OCI-LY7 (cell line): ENCODE data around the gene NCS1. TPM values are rescaled to one million over a fixed set of nuclear protein-coding genes. Genes with fewer than 3 reads are reported as not detected.

Experiments
- BruUV-seq: library from RNA; stranded (reverse); fragments of 400-500 nt; replicated peaks from 2 replicates; lab custom pipeline; 2021; lab: Mats Ljungman, UMichigan
- CTCF ChIA-PET: fragments of 300-600 bp; sonication (Branson Sonifier 250); formaldehyde crosslinking; loops from one replicate; lab custom pipeline; 2022; ENCODE audit warnings: antibody characterized with exemption; ENCODE audit not compliant: unreplicated experiment; lab: Charles Lee
- POLR2A ChIA-PET: fragments of 300-600 bp; sonication (Branson Sonifier 250); formaldehyde crosslinking; loops from one replicate; lab custom pipeline; 2022; ENCODE audit warnings: antibody characterized with exemption; lab: Charles Lee
- DNase-seq: peaks from one replicate; pipeline ENCODE4 v3.0.0-alpha.2; 2015; ENCODE audit warnings: low spot score
- H2AFZ ChIP-seq: fragments of 200-600 bp; sonication (generic), shearing (Covaris generic); 2 replicates; pipeline ENCODE4 v1.6.1; 2014; ENCODE audit warnings: mild to moderate bottlenecking, antibody characterized with exemption, low read length, moderate library complexity
- H3K27ac ChIP-seq: fragments of 200-600 bp; sonication (generic); 2 replicates; pipeline ENCODE4 v1.5.1; 2014; ENCODE audit warnings: mixed run types, low read depth, mild to moderate bottlenecking, moderate library complexity, low read length, inconsistent platforms; ENCODE audit not compliant: poor library complexity, severe bottlenecking
- H3K36me3 ChIP-seq: fragments of 200-600 bp; sonication (generic); 2 replicates; pipeline ENCODE4 v1.6.1; 2014; ENCODE audit warnings: mild to moderate bottlenecking, antibody characterized with exemption, low read length, moderate library complexity, mixed read lengths; ENCODE audit not compliant: insufficient read depth
- H3K4me1 ChIP-seq: fragments of 200-600 bp; sonication (generic); 2 replicates; pipeline ENCODE4 v1.5.1; 2014; ENCODE audit warnings: mild to moderate bottlenecking, low read length; ENCODE audit not compliant: insufficient read depth, poor library complexity, severe bottlenecking
- H3K4me2 ChIP-seq: fragments of 200-600 bp; sonication (generic); 2 replicates; pipeline ENCODE4 v1.6.1; 2014; ENCODE audit warnings: mild to moderate bottlenecking, low read length
- H3K4me3 ChIP-seq: fragments of 200-600 bp; sonication (generic); 2 replicates; pipeline ENCODE4 v1.5.1; 2014; ENCODE audit warnings: mild to moderate bottlenecking, low read depth, low read length; ENCODE audit not compliant: poor library complexity, severe bottlenecking
- H3K79me2 ChIP-seq: fragments of 200-600 bp; sonication (generic); 2 replicates; pipeline ENCODE4 v1.6.1; 2016; ENCODE audit warnings: low read depth, mild to moderate bottlenecking, low read length, moderate library complexity, mixed read lengths; ENCODE audit not compliant: insufficient read depth
- H3K9me2 ChIP-seq: fragments of 200-600 bp; sonication (generic); 2 replicates; pipeline ENCODE4 v1.6.1; 2016; ENCODE audit warnings: mild to moderate bottlenecking, low read length, mixed read lengths; ENCODE audit not compliant: insufficient read depth
- H3K9me3 ChIP-seq: fragments of 200-600 bp; sonication (generic); 2 replicates; pipeline ENCODE4 v1.6.1; 2014; ENCODE audit warnings: mild to moderate bottlenecking, mixed run types, low read length, mixed read lengths
- H4K20me1 ChIP-seq: fragments of 200-600 bp; sonication (generic); 2 replicates; pipeline ENCODE4 v1.6.1; 2014; ENCODE audit warnings: mild to moderate bottlenecking, antibody characterized with exemption, low read length, moderate library complexity, mixed read lengths; ENCODE audit not compliant: insufficient read depth
- CTCF ChIP-seq: fragments of 200-600 bp; sonication (generic); conservative IDR thresholded peaks from 2 replicates; pipeline ENCODE4 v1.5.1; 2014; ENCODE audit warnings: mild to moderate bottlenecking, antibody characterized with exemption, low read length, moderate library complexity, mixed read lengths
- EZH2phosphoT487 ChIP-seq: fragments of 200-600 bp; sonication (generic); IDR thresholded peaks from 2 replicates; pipeline ENCODE4 v1.6.1; 2018; ENCODE audit warnings: low read depth, borderline replicate concordance, mild to moderate bottlenecking, mixed run types, antibody characterized with exemption, low read length, moderate library complexity, mixed read lengths
- intact Hi-C: fragments of 100-400 bp; cut with micrococcal nuclease; formaldehyde crosslinking; loops from one replicate; pipeline ENCODE4 v1.10.0; 2022; ENCODE audit not compliant: unreplicated experiment
- total RNA-seq, 2 experiments: library from RNA; depleted of rRNA in 1 of 2; stranded (reverse); fragments of >200 nt in 1 of 2; shearing (Covaris generic) in 1 of 2; gene quantifications; 2 replicates each; pipeline ENCODE4 v1.2.3, GENCODE V29; 2014 to 2022

Gene NCS1
- total RNA-seq, 2 experiments from 2014 or later, result not detected

- POLR2A ChIA-PET, result interaction anchor here (0.6 kb wide), 2 partner anchors 271 to 293 kb away, joined by 3 to 4 read pairs; no protein-coding TSS in a partner anchor
- Histone ChIP-seq H3K9me2 (no peaks in the 10 kb centered on the region), H3K79me2 (no peaks in the 10 kb centered on the region), H3K9me3 (no peaks in the 10 kb centered on the region), H3K4me3 (no peak overlapping the region), H3K27ac (no peak overlapping the region), H2AFZ (no peak overlapping the region), H3K4me1 (no peaks in the 10 kb centered on the region), H3K4me2 (no peak overlapping the region), H3K36me3 (no peaks in the 10 kb centered on the region), H4K20me1 (no peaks in the 10 kb centered on the region)
- no TSS peak for BruUV-seq
- CTCF ChIA-PET, result no interaction called here
- no peak for DNase-seq
- intact Hi-C loops, result no loop called here
- TF ChIP-seq EZH2phosphoT487 (no peak), CTCF (no peak)
Measured at GRCh38 chr9:130266236-130267098, 94.3 kb downstream of the NCS1 start.

- H3K4me2 ChIP-seq, result no peak overlapping the region
- H3K4me3 ChIP-seq, result no peak overlapping the region
- intact Hi-C loops, result no loop called here
- no peaks in the 10 kb centered on the region for H3K9me3 ChIP-seq
- POLR2A ChIA-PET, result interaction anchor here (0.6 kb wide), 1 partner anchor 62 kb away, joined by 8 read pairs; no protein-coding TSS in a partner anchor
- DNase-seq, result no peak
- TF ChIP-seq CTCF (no peak), EZH2phosphoT487 (no peak)
- H3K27ac ChIP-seq, result no peak overlapping the region
- H3K4me1 ChIP-seq, result no peaks in the 10 kb centered on the region
- H4K20me1 ChIP-seq, result no peaks in the 10 kb centered on the region
- H3K9me2 ChIP-seq, result no peaks in the 10 kb centered on the region
- no peak overlapping the region for H2AFZ ChIP-seq
- no TSS peak for BruUV-seq
- no peaks in the 10 kb centered on the region for H3K79me2 ChIP-seq
- CTCF ChIA-PET, result no interaction called here
- no peaks in the 10 kb centered on the region for H3K36me3 ChIP-seq
Measured at GRCh38 chr9:130267930-130268329, 95.7 kb downstream of the NCS1 start.
